Renal cortical epithelial cell (primary cell): ENCODE data around the gene ZC3H7B. TPM values are rescaled to one million over a fixed set of nuclear protein-coding genes. Genes with fewer than 3 reads are reported as not detected.
"Not testable (repeated sequence)": the region's sequence is repeated elsewhere in the genome, so short reads cannot be mapped to it uniquely, and the experiment has no call there.

Experiments
- DNase-seq: peaks from one replicate; pipeline ENCODE4 v3.0.0-alpha.2; 2011; ENCODE audit warnings: low read depth
- total RNA-seq: library from RNA; depleted of rRNA; stranded (reverse); fragments of >200 nt; gene quantifications from 2 replicates; pipeline ENCODE4 v1.2.3, GENCODE V29; 2014

The ZC3H7B gene
- total RNA-seq, 1 donor from 2014 or later, result 124 TPM

- DNase-seq, result no peak
Measured at GRCh38 chr22:41382610-41383009, 81.3 kb downstream of the ZC3H7B start.

DNA sequence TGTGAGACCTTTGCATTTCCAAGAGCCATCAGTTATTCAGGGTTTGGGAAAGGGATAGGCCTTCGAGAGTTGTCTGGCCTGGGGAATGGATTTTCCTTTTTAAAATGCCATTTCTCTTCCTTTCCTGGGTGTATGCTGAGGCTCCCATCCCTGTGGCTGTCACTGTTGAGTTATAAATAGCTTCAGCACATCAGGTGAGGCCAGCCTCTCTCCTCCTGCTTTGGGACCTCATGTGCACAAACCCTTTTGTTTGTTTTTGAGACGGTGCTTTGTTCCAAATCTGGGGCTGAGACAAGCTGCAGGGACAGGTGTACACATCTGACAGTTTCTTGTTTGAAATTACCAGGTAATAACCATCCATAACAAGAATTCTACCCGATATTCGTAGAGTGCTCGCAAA is 81.8 kb downstream of the ZC3H7B start:
- no peak for DNase-seq

GRCh38 chr22:41384128-41384527 is 82.8 kb downstream of the ZC3H7B start:
- no peak for DNase-seq

DNA sequence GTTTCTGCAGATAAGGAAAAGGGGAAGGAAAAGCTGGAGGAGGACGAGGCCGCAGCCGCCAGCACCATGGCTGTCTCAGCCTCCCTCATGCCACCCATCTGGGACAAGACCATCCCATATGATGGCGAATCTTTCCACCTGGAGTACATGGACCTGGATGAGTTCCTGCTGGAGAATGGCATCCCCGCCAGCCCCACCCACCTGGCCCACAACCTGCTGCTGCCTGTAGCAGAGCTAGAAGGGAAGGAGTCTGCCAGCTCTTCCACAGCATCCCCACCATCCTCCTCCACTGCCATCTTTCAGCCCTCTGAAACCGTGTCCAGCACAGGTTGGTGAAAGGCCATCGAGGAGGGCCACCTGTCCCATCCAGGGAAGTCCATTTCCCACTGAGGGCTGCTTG is 86.0 kb downstream of the ZC3H7B start:
- no peak for DNase-seq

GRCh38 chr22:41394012-41394356 is 92.7 kb downstream of the ZC3H7B start:
- DNase-seq, result no peak

GRCh38 chr22:41395531-41396240 is 94.4 kb downstream of the ZC3H7B start:
- no peak for DNase-seq

- no peak for DNase-seq
Measured at GRCh38 chr22:41397143-41397811, 96.0 kb downstream of the ZC3H7B start.

DNA sequence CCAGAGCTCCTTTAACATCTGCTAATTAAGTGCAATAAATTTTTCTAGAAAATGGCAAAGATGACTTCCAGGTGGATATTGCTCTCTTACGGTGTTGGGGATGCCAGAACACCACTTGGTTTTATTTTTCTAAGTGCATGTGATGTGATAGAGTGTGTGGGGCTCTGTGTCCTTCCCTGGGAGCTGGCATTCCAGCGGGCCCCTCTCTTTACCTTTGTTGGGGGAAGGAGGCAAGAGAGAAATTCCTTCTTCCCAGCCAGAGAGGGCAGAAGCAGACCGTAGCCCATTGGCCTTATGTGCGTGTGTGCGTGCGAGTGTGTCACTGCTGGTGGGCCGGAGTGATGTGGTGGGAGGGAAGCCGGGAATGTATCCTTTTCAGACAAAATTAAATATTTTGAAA is 97.6 kb downstream of the ZC3H7B start:
- DNase-seq, result no peak

DNA sequence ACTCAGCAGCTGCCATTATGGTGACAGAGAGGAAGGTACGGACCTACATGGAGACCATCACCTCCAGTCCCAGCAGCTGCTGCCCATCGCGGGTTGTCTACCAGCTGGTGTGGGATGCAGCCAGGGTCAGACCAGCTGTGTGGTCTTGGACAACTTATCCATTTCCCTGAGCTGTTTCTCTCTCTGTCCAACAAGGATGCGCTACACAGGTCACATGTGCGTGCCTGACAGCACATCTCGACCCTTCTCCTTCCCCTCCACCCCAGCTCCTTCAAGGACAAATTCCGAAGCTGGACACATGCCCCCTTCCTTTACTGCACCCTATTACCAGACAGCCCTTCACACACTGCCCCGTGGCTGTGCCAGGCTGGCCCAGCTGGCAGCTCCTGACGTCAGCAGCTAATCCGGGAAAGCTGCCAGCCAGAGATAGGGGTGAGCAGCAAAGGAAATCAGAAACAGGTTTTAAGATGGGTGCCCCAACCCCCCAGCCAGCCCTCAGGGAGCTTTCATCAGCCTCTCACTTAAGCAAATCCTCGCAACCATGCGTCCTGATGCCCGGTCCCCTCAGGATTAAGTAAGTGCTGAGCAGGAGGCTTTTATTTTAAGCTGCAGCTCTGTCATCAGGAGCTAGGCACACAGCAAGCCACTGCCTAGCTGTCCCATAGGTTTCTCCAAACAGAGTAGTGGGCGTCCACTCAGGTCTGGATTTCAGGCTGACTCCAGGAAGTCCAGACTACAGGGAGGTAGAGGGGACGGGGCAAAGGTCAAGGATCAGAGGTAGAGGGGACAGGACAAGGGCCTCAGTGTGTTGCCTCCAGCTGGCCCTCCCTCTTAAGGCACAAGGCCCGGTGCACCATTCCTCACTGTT is 100.7 kb downstream of the ZC3H7B start:
- DNase-seq, result peak; percentile 63

- not testable (repeated sequence) for DNase-seq
Measured at GRCh38 chr22:41402851-41403250, 101.5 kb downstream of the ZC3H7B start.

- DNase-seq, result peak; percentile 81
Measured at GRCh38 chr22:41403532-41404318, 102.4 kb downstream of the ZC3H7B start.

GRCh38 chr22:41405588-41405987 is 104.3 kb downstream of the ZC3H7B start:
- no peak for DNase-seq

DNA sequence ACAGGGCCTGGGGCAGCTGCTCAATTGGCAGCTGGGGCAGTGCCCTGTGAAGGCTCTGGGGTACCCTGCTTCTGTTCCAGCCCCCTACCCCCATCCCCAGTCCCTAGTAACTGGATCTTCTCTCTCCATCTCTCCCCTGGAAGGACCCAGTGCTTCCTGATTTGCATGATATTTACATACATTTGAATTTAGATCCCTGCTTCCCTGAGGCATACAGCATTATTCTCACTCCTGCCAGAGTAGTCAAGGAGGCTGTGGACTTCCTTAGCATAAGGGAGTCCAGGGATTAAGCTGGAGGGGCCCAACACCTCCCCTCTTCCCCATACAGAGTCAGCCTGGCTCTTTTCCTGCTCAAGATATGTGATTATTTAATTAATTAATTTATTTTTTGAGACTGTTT is 105.1 kb downstream of the ZC3H7B start:
- DNase-seq, result no peak

GRCh38 chr22:41407433-41407832 is 106.1 kb downstream of the ZC3H7B start:
- no peak for DNase-seq

- no peak for DNase-seq
Measured at GRCh38 chr22:41408665-41409064, 107.3 kb downstream of the ZC3H7B start.

Other genes starting within 250 kb of the ZC3H7B start
- 15.5 and 168 TPM in 2 replicates for gene EP300, start 208.9 kb upstream of the ZC3H7B start, total RNA-seq
- gene L3MBTL2, start 96.2 kb upstream of the ZC3H7B start, total RNA-seq, result 15.3 and 26.1 TPM in 2 replicates
- gene CHADL, start 60.6 kb upstream of the ZC3H7B start, total RNA-seq, result 0.85 and 0.87 TPM in 2 replicates
- gene RANGAP1, start 15.3 kb upstream of the ZC3H7B start, total RNA-seq, result 78.8 and 110 TPM in 2 replicates
- gene TEF, start 80.4 kb downstream of the ZC3H7B start, total RNA-seq, result 2.3 and 7.6 TPM in 2 replicates
- 12.2 and 35.9 TPM in 2 replicates for gene TOB2, start 145.3 kb downstream of the ZC3H7B start, total RNA-seq
- 39.6 and 78.3 TPM in 2 replicates for gene PHF5A, start 167.2 kb downstream of the ZC3H7B start, total RNA-seq
- 54.2 and 141 TPM in 2 replicates for gene ACO2, start 167.6 kb downstream of the ZC3H7B start, total RNA-seq
- 17.4 and 38.8 TPM in 2 replicates for gene POLR3H, start 242.9 kb downstream of the ZC3H7B start, total RNA-seq